H9 (cell line): ENCODE measurements around the gene SLC9A9. TPM values are rescaled to one million over a fixed set of nuclear protein-coding genes. Genes with fewer than 3 reads are reported as not detected.

ENCODE experiments used
- DNase-seq: peaks from one replicate; pipeline ENCODE4 v3.0.0-alpha.2; 2017
- H2AFZ ChIP-seq: one replicate; pipeline ENCODE4 v1.6.1; 2013; ENCODE audit warnings: mild to moderate bottlenecking, low read length, control low read depth, moderate library complexity
- H2AK5ac ChIP-seq: 2 replicates; pipeline ENCODE4 v1.6.1; 2013; ENCODE audit warnings: low read length, control low read depth, mixed read lengths; ENCODE audit not compliant: insufficient read length
- H2BK120ac ChIP-seq: one replicate; pipeline ENCODE4 v1.6.1; 2013; ENCODE audit warnings: low read depth, mild to moderate bottlenecking, low read length, control low read depth, inconsistent platforms; ENCODE audit not compliant: poor library complexity, severe bottlenecking
- H2BK12ac ChIP-seq: 2 replicates; pipeline ENCODE4 v1.6.1; 2013; ENCODE audit warnings: low read length, control low read depth, mixed read lengths, low read depth; ENCODE audit not compliant: insufficient read length
- H2BK15ac ChIP-seq: 2 replicates; pipeline ENCODE4 v1.6.1; 2013; ENCODE audit warnings: low read depth, low read length, control low read depth
- H2BK20ac ChIP-seq: one replicate; pipeline ENCODE4 v1.6.1; 2013; ENCODE audit warnings: low read depth, mild to moderate bottlenecking, low read length, control low read depth, inconsistent platforms; ENCODE audit not compliant: poor library complexity, severe bottlenecking
- H2BK5ac ChIP-seq: 2 replicates; pipeline ENCODE4 v1.6.1; 2013; ENCODE audit warnings: low read length, control low read depth, mixed read lengths; ENCODE audit not compliant: insufficient read length
- H3K14ac ChIP-seq: 2 replicates; pipeline ENCODE4 v1.6.1; 2013; ENCODE audit warnings: low read length, control low read depth; ENCODE audit not compliant: insufficient read depth
- H3K18ac ChIP-seq: 2 replicates; pipeline ENCODE4 v1.6.1; 2013; ENCODE audit warnings: low read depth, mild to moderate bottlenecking, mixed read lengths, low read length, control low read depth; ENCODE audit not compliant: insufficient read length
- H3K23ac ChIP-seq: 2 replicates; pipeline ENCODE4 v1.6.1; 2013; ENCODE audit warnings: low read length, control low read depth, mixed read lengths, low read depth; ENCODE audit not compliant: insufficient read length
- H3K23me2 ChIP-seq: 2 replicates; pipeline ENCODE4 v1.6.1; 2013; ENCODE audit warnings: low read depth, mild to moderate bottlenecking, mixed read lengths, low read length, control low read depth; ENCODE audit not compliant: insufficient read length, poor library complexity, severe bottlenecking
- H3K27ac ChIP-seq: 2 replicates; pipeline ENCODE4 v1.5.1; 2013; ENCODE audit warnings: low read length, control low read depth, mixed read lengths, low read depth; ENCODE audit not compliant: insufficient read length
- H3K27me3 ChIP-seq: 2 replicates; pipeline ENCODE4 v1.6.1; 2013; ENCODE audit warnings: low read length, control low read depth, inconsistent platforms; ENCODE audit not compliant: insufficient read depth
- H3K4ac ChIP-seq: 2 replicates; pipeline ENCODE4 v1.6.1; 2013; ENCODE audit warnings: low read depth, mild to moderate bottlenecking, control low read depth, inconsistent platforms, low read length, moderate library complexity
- H3K4me1 ChIP-seq: 2 replicates; pipeline ENCODE4 v1.6.1; 2013; ENCODE audit warnings: low read length, control low read depth, inconsistent platforms; ENCODE audit not compliant: insufficient read depth
- H3K4me2 ChIP-seq: 2 replicates; pipeline ENCODE4 v1.6.1; 2013; ENCODE audit warnings: low read length, control low read depth, mixed read lengths; ENCODE audit not compliant: insufficient read length, insufficient read depth
- H3K56ac ChIP-seq: 2 replicates; pipeline ENCODE4 v1.6.1; 2013; ENCODE audit warnings: low read depth, mild to moderate bottlenecking, mixed read lengths, low read length, control low read depth; ENCODE audit not compliant: insufficient read length
- H3K79me1 ChIP-seq: 2 replicates; pipeline ENCODE4 v1.6.1; 2013; ENCODE audit warnings: low read depth, mild to moderate bottlenecking, moderate library complexity, low read length, control low read depth, inconsistent platforms; ENCODE audit not compliant: insufficient read depth, poor library complexity, severe bottlenecking
- H3K79me2 ChIP-seq: 2 replicates; pipeline ENCODE4 v1.6.1; 2013; ENCODE audit warnings: low read length, control low read depth, inconsistent platforms; ENCODE audit not compliant: insufficient read depth
- H3K9ac ChIP-seq: 2 replicates; pipeline ENCODE4 v1.6.1; 2013; ENCODE audit warnings: low read length, control low read depth, mixed read lengths; ENCODE audit not compliant: insufficient read length; ENCODE audit errors: extremely low read depth
- H3K9me3 ChIP-seq: one replicate; pipeline ENCODE4 v1.6.1; 2013; ENCODE audit warnings: low read depth, low read length, inconsistent platforms; ENCODE audit not compliant: control insufficient read depth
- H3T11ph ChIP-seq: one replicate; pipeline ENCODE4 v1.6.1; 2013; ENCODE audit warnings: mild to moderate bottlenecking, low read length, control low read depth, inconsistent platforms
- H4K20me1 ChIP-seq: one replicate; pipeline ENCODE4 v1.6.1; 2013; ENCODE audit not compliant: control insufficient read depth, insufficient read length, insufficient read depth
- H4K5ac ChIP-seq: 2 replicates; pipeline ENCODE4 v1.6.1; 2013; ENCODE audit warnings: low read depth, mild to moderate bottlenecking, mixed read lengths, low read length, control low read depth; ENCODE audit not compliant: insufficient read length
- H4K8ac ChIP-seq: replicated peaks from 2 replicates; pipeline ENCODE4 v1.6.1; 2013; ENCODE audit warnings: low read length, control low read depth, mixed read lengths, low read depth; ENCODE audit not compliant: insufficient read length
- H4K91ac ChIP-seq: 2 replicates; pipeline ENCODE4 v1.6.1; 2013; ENCODE audit warnings: low read depth, mild to moderate bottlenecking, moderate library complexity, mixed read lengths, low read length, control low read depth; ENCODE audit not compliant: insufficient read length
- H3K27ac Mint-ChIP-seq, 3 experiments: 2 replicates in 2 of 3; 3 replicates in 1 of 3; pipeline ENCODE4 v1.8.0; 2020 to 2021; ENCODE audit warnings: mixed read lengths in 3 of 3, mild to moderate bottlenecking in 1 of 3, moderate library complexity in 1 of 3
- H3K27me3 Mint-ChIP-seq: 2 replicates; pipeline ENCODE4 v1.8.0; 2021; ENCODE audit warnings: low read depth, mild to moderate bottlenecking, moderate library complexity, mixed read lengths
- H3K36me3 Mint-ChIP-seq, 3 experiments: 2 replicates in 2 of 3; 3 replicates in 1 of 3; pipeline ENCODE4 v1.8.0; 2020 to 2021; ENCODE audit warnings: low read depth in 3 of 3, mixed read lengths in 3 of 3; ENCODE audit not compliant: insufficient read depth in 1 of 3
- H3K4me1 Mint-ChIP-seq, 2 experiments: 2 replicates each; pipeline ENCODE4 v1.8.0; 2020; ENCODE audit warnings: mixed read lengths in 2 of 2
- H3K4me3 Mint-ChIP-seq, 2 experiments: 2 replicates in 1 of 2; 3 replicates in 1 of 2; pipeline ENCODE4 v1.8.0; 2020 to 2021; ENCODE audit warnings: mild to moderate bottlenecking in 2 of 2, mixed read lengths in 2 of 2, moderate library complexity in 1 of 2
- H3K9me3 Mint-ChIP-seq, 2 experiments: 2 replicates in 1 of 2; 3 replicates in 1 of 2; pipeline ENCODE4 v1.8.0; 2020; ENCODE audit warnings: mild to moderate bottlenecking in 2 of 2, mixed read lengths in 2 of 2, moderate library complexity in 1 of 2
- WGBS: extraction: QIAGEN DNeasy Blood & Tissue Kit; methylation state at CpG from one replicate; pipeline ENCODE4 v1.1.7; 2013; ENCODE audit warnings: missing lambda C conversion rate, low lambda C conversion rate, mixed read lengths; ENCODE audit not compliant: insufficient read length; ENCODE audit errors: extremely low coverage; 5-methylcytosine and 5-hydroxymethylcytosine counted together
- total RNA-seq: library from RNA; stranded (reverse); gene quantifications from 2 replicates; pipeline ENCODE4 v1.2.1, GENCODE V29; 2021
- TF ChIP-seq, protein P1 (sequence below): fragments of 200-600 bp; sonication (generic); conservative IDR thresholded peaks from 3 replicates; pipeline ENCODE4 v1.8.0; 2021; ENCODE audit warnings: antibody characterized with exemption, mild to moderate bottlenecking

Gene SLC9A9
- total RNA-seq, 1 experiment from 2014 or later = 0.35 TPM

DNA sequence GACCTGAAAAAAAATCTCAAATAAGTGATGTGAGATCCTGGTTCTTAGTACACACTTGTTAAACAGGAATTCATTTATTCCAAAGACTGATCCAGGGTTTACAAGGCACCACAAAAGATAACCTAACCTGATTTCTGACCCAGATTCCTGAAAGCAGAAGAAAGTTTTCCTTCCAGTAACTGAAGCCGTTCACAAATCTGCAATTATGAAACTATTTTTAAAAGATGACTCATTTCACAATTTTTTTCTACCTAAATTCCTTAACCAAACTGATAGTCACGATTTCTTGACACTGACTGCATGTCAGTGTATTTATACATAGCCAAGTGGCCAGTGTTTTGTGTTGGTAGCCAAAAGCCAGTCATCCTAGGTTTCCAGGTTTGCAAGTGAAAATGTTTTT lies 17.1 kb downstream of the SLC9A9 start:
- Histone ChIP-seq H2BK12ac (no peak overlapping the region), H3K14ac (no peak overlapping the region), H3K79me1 (no peaks in the 10 kb centered on the region), H3K27me3 (no peaks in the 10 kb centered on the region), H2BK5ac (no peak overlapping the region), H2BK120ac (no peak overlapping the region), H4K5ac (no peak overlapping the region), H3K4ac (no peak overlapping the region), H2AK5ac (no peak overlapping the region), H2AFZ (no peak overlapping the region), H3K23me2 (no peaks in the 10 kb centered on the region), H4K91ac (no peak overlapping the region), H2BK20ac (no peak overlapping the region), H3T11ph (no peak overlapping the region), H3K9me3 (no peaks in the 10 kb centered on the region), H4K20me1 (no peaks in the 10 kb centered on the region), H3K4me2 (no peak overlapping the region), H3K56ac (no peak overlapping the region), H3K4me1 (no peaks in the 10 kb centered on the region), H2BK15ac (no peak overlapping the region), H3K18ac (no peak overlapping the region), H3K9ac (no peak overlapping the region), H4K8ac (no peak overlapping the region), H3K79me2 (no peaks in the 10 kb centered on the region), H3K27ac (no peak overlapping the region), H3K23ac (no peak overlapping the region)
- Mint-ChIP-seq H3K27me3 (no peaks in the 10 kb centered on the region), H3K36me3 (no peaks in the 10 kb centered on the region; a peak in 1 of 7 replicates), H3K27ac (no peak overlapping the region), H3K4me1 (no peaks in the 10 kb centered on the region), H3K9me3 (no peaks in the 10 kb centered on the region), H3K4me3 (no peak overlapping the region)
- TF ChIP-seq, protein P1, sequence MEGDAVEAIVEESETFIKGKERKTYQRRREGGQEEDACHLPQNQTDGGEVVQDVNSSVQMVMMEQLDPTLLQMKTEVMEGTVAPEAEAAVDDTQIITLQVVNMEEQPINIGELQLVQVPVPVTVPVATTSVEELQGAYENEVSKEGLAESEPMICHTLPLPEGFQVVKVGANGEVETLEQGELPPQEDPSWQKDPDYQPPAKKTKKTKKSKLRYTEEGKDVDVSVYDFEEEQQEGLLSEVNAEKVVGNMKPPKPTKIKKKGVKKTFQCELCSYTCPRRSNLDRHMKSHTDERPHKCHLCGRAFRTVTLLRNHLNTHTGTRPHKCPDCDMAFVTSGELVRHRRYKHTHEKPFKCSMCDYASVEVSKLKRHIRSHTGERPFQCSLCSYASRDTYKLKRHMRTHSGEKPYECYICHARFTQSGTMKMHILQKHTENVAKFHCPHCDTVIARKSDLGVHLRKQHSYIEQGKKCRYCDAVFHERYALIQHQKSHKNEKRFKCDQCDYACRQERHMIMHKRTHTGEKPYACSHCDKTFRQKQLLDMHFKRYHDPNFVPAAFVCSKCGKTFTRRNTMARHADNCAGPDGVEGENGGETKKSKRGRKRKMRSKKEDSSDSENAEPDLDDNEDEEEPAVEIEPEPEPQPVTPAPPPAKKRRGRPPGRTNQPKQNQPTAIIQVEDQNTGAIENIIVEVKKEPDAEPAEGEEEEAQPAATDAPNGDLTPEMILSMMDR = no peak
- no peak for DNase-seq
- no CpG with 5 or more reads among the region's 2 CpGs for WGBS
